IMR-90 (cell line): ENCODE data around the gene RHOH. TPM values are rescaled to one million over a fixed set of nuclear protein-coding genes. Genes with fewer than 3 reads are reported as not detected.

ENCODE experiments used
- ATAC-seq: fragments of 200-7000 bp; cut with Tn5 transposase; 2 replicates; pipeline ENCODE4 v1.9.1; 2020; ENCODE audit warnings: low read depth, mild to moderate bottlenecking, moderate library complexity
- BruUV-seq: library from RNA; stranded (reverse); fragments of 400-500 nt; replicated peaks from 2 replicates; lab custom pipeline; 2021; lab: Mats Ljungman, UMichigan
- CTCF ChIA-PET: fragments of 300-600 bp; formaldehyde crosslinking; extraction: SDS; loops from one replicate; lab custom pipeline; 2021; ENCODE audit warnings: antibody characterized with exemption; lab: Yijun Ruan, JAX
- POLR2A ChIA-PET: fragments of 300-600 bp; sonication (Branson Sonifier 250); formaldehyde crosslinking; loops from one replicate; lab custom pipeline; 2022; ENCODE audit warnings: antibody characterized with exemption; ENCODE audit not compliant: unreplicated experiment; lab: Charles Lee
- DNase-seq: peaks from one replicate; pipeline ENCODE4 v3.0.0; 2013
- H2AFZ ChIP-seq: replicated peaks from 2 replicates; pipeline ENCODE3; 2013; ENCODE audit warnings: low read length, mild to moderate bottlenecking; ENCODE audit not compliant: poor library complexity
- H2AK5ac ChIP-seq: 2 replicates; pipeline ENCODE4 v1.6.1; 2013; ENCODE audit warnings: low read depth, low read length, inconsistent platforms
- H2AK9ac ChIP-seq: replicated peaks from 2 replicates; pipeline ENCODE3; 2013; ENCODE audit warnings: mild to moderate bottlenecking, low read depth, low read length, moderate library complexity; ENCODE audit not compliant: poor library complexity
- H2BK120ac ChIP-seq: 2 replicates; pipeline ENCODE4 v1.6.1; 2013; ENCODE audit warnings: low read depth, low read length, inconsistent platforms
- H2BK15ac ChIP-seq: 3 replicates; pipeline ENCODE4 v1.6.1; 2013; ENCODE audit warnings: low read depth, low read length, inconsistent platforms
- H2BK20ac ChIP-seq: 2 replicates; pipeline ENCODE4 v1.6.1; 2013; ENCODE audit warnings: low read depth, mild to moderate bottlenecking, inconsistent platforms, low read length, moderate library complexity
- H2BK5ac ChIP-seq: 2 replicates; pipeline ENCODE4 v1.6.1; 2013; ENCODE audit warnings: mild to moderate bottlenecking, low read depth, low read length, inconsistent platforms; ENCODE audit not compliant: poor library complexity, severe bottlenecking
- H3K14ac ChIP-seq: replicated peaks from 2 replicates; pipeline ENCODE4 v1.6.1; 2013; ENCODE audit warnings: low read depth, low read length, inconsistent platforms
- H3K18ac ChIP-seq: 2 replicates; pipeline ENCODE4 v1.6.1; 2013; ENCODE audit warnings: low read depth, low read length, control low read depth
- H3K23ac ChIP-seq: 2 replicates; pipeline ENCODE4 v1.6.1; 2013; ENCODE audit warnings: low read depth, low read length, inconsistent platforms
- H3K27ac ChIP-seq: 2 replicates; pipeline ENCODE4 v1.5.1; 2013; ENCODE audit warnings: mild to moderate bottlenecking, control low read depth, low read length; ENCODE audit not compliant: insufficient read depth
- H3K27me3 ChIP-seq: 2 replicates; pipeline ENCODE4 v1.6.1; 2013; ENCODE audit warnings: low read length; ENCODE audit not compliant: control insufficient read depth, insufficient read depth
- H3K36me3 ChIP-seq: 2 replicates; pipeline ENCODE4 v1.6.1; 2013; ENCODE audit warnings: low read length, mixed read lengths; ENCODE audit not compliant: control insufficient read depth, insufficient read depth
- H3K4ac ChIP-seq: 2 replicates; pipeline ENCODE4 v1.6.1; 2013; ENCODE audit warnings: low read depth, low read length, inconsistent platforms
- H3K4me1 ChIP-seq: 2 replicates; pipeline ENCODE4 v1.6.1; 2013; ENCODE audit warnings: low read length, mixed read lengths; ENCODE audit not compliant: control insufficient read depth, insufficient read depth
- H3K4me2 ChIP-seq: 2 replicates; pipeline ENCODE4 v1.6.1; 2013; ENCODE audit warnings: low read depth, mild to moderate bottlenecking, control low read depth, low read length, moderate library complexity
- H3K4me3 ChIP-seq: 2 replicates; pipeline ENCODE4 v1.5.1; 2013; ENCODE audit warnings: low read depth, mild to moderate bottlenecking, control low read depth, low read length, moderate library complexity; ENCODE audit not compliant: insufficient read depth
- H3K56ac ChIP-seq: 2 replicates; pipeline ENCODE4 v1.6.1; 2013; ENCODE audit warnings: low read length, inconsistent platforms; ENCODE audit not compliant: insufficient read depth; ENCODE audit errors: extremely low read depth
- H3K79me1 ChIP-seq, 2 experiments: 2 replicates each; pipeline ENCODE4 v1.6.1; 2013; ENCODE audit warnings: low read length in 2 of 2, inconsistent platforms in 1 of 2, low read depth in 1 of 2
- H3K9ac ChIP-seq: 2 replicates; pipeline ENCODE4 v1.6.1; 2013; ENCODE audit warnings: low read depth, low read length, control low read depth
- H3K9me1 ChIP-seq: 2 replicates; pipeline ENCODE4 v1.6.1; 2013; ENCODE audit warnings: low read length, inconsistent platforms; ENCODE audit not compliant: insufficient read depth
- H3K9me3 ChIP-seq: 2 replicates; pipeline ENCODE4 v1.6.1; 2013; ENCODE audit warnings: low read length; ENCODE audit not compliant: control insufficient read depth, insufficient read depth
- H4K20me1 ChIP-seq: 2 replicates; pipeline ENCODE4 v1.6.1; 2013; ENCODE audit warnings: low read length, inconsistent platforms; ENCODE audit not compliant: insufficient read depth
- H4K5ac ChIP-seq: 2 replicates; pipeline ENCODE4 v1.6.1; 2013; ENCODE audit warnings: mild to moderate bottlenecking, low read depth, low read length, control low read depth
- H4K8ac ChIP-seq, 2 experiments: 2 replicates each; pipeline ENCODE4 v1.6.1; 2013; ENCODE audit warnings: low read depth in 2 of 2, low read length in 2 of 2, control low read depth in 1 of 2, inconsistent platforms in 1 of 2
- H4K91ac ChIP-seq: 2 replicates; pipeline ENCODE4 v1.6.1; 2013; ENCODE audit warnings: low read depth, low read length, inconsistent platforms; ENCODE audit not compliant: insufficient read depth
- CEBPB ChIP-seq: IDR thresholded peaks from 2 replicates; pipeline ENCODE4 v1.6.1; 2012; ENCODE audit warnings: low read depth, low read length, improper control_type of control experiment
- FOS ChIP-seq: fragments of 150-350 bp; IDR thresholded peaks from 2 replicates; pipeline ENCODE4 v1.6.1; 2016; ENCODE audit warnings: low read depth, low read length
- RCOR1 ChIP-seq: IDR thresholded peaks from 2 replicates; pipeline ENCODE4 v1.6.1; 2012; ENCODE audit warnings: mild to moderate bottlenecking, low read length, improper control_type of control experiment; ENCODE audit not compliant: insufficient replicate concordance
- WGBS, 2 experiments: methylation state at CpG; one replicate each; pipeline versions ENCODE4 v1.1.5 to v1.1.7; 2013; ENCODE audit warnings: missing lambda C conversion rate in 2 of 2; ENCODE audit not compliant: insufficient read length in 1 of 2; ENCODE audit errors: extremely low coverage in 2 of 2; 5-methylcytosine and 5-hydroxymethylcytosine counted together
- dilution Hi-C: fragments of 300-500 bp; cut with HindIII; formaldehyde crosslinking; loops from one replicate; pipeline ENCODE4 v1.14.3; 2018; ENCODE audit warnings: low sequenced_read_pairs; ENCODE audit not compliant: unreplicated experiment
- in situ Hi-C: fragments of 300-500 bp; cut with MboI; formaldehyde crosslinking; loops from 3 replicates; pipeline ENCODE4 v1.14.3; 2019; ENCODE audit warnings: low sequenced_read_pairs, inconsistent platforms, mixed read lengths
- intact Hi-C: fragments of 100-400 bp; cut with micrococcal nuclease; formaldehyde crosslinking; loops from 2 replicates; pipeline ENCODE4 v1.10.0; 2022
- polyA plus RNA-seq, 3 experiments: library from polyadenylated mRNA; depleted of rRNA; stranded (reverse); fragments of >200 nt; gene quantifications; 2 replicates each; pipeline ENCODE4 v1.2.3, GENCODE V29; 2012; ENCODE audit warnings: low replicate concordance in 1 of 3
- total RNA-seq: library from RNA; depleted of rRNA; stranded (reverse); fragments of >200 nt; gene quantifications from 2 replicates; pipeline ENCODE4 v1.2.3, GENCODE V29; 2012
- TF ChIP-seq, protein P1 (sequence below): fragments of 150-350 bp; IDR thresholded peaks from 2 replicates; pipeline ENCODE4 v1.6.1; 2016; ENCODE audit warnings: low read depth, mild to moderate bottlenecking, low read length, moderate library complexity, borderline replicate concordance

RHOH gene
- total and polyA plus RNA-seq, 2 of the 4 experiments (the other 2 are of a cell fraction): not detected

DNA sequence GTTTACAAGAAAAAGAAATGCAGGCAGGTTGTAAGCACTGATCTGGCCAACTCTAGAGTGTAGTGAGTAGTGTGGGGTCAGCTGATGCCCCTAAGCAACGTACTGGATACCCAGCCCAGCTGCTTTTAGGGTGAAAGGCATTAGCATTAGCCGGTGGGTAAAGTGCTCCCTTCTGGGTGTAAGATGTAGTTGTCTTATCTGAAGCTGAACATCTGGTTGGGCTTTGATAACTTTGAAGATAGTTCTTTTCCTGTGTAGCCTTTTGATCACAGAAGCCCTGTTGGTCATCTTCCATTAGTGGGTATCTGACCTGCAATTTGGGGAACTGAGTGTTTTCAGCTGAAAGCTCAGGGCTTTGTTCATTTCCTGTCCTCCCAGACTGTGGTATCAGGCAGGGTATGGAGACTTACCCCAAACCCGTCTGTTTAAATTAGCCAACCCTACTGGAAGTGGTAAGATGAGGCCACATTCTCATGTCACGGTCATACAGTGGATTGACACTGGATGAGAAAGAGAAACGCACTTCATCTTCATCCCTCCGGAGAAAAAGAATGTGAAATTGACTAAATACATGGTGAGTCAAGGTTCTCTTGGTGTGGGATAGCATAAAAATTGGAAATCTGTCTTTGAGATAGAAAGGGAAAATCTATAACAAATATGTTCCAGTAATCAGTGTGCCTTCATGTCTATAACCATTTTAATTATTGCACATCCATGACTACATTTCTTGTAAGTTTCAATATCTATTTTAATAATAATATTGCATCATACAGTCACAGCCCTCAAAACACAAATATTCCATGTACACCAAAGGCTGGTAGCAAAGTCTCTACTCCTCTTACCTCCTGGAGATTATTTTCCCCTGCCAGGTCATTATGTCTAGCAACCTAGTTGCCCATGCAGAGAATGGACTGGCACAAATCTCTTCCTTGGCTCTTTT, 8.7 kb downstream of the RHOH start:
- H4K91ac ChIP-seq: no peak overlapping the region
- H3K14ac ChIP-seq: no peak overlapping the region
- H3K9me3 ChIP-seq: no peaks in the 10 kb centered on the region
- H3K23ac ChIP-seq: no peak overlapping the region
- dilution Hi-C loops (no loop called here), intact Hi-C loops (no loop called here), in situ Hi-C loops (no loop called here)
- H3K4me3 ChIP-seq: no peak overlapping the region
- H3K79me1 ChIP-seq: no peaks in the 10 kb centered on the region
- DNase-seq (no peak), ATAC-seq (no peak)
- no peaks in the 10 kb centered on the region; the same call in 1 of the 2 replicates for H3K9me1 ChIP-seq
- no peak overlapping the region for H3K4me2 ChIP-seq
- H2BK120ac ChIP-seq: no peak overlapping the region
- H2BK20ac ChIP-seq: no peak overlapping the region
- no peak overlapping the region for H2AFZ ChIP-seq
- no peak overlapping the region for H3K56ac ChIP-seq
- 56% methylated on average over 2 of the region's 6 CpGs; no CpG with 5 or more reads in 1 of the 2 experiments for WGBS, 2 experiments
- H4K8ac ChIP-seq: no peak overlapping the region
- H3K4me1 ChIP-seq: no peaks in the 10 kb centered on the region
- no peak overlapping the region for H3K4ac ChIP-seq
- no peak overlapping the region for H3K27ac ChIP-seq
- TF ChIP-seq CEBPB (peak; percentile 28; the same call in 1 of the 2 replicates), FOS (no peak), RCOR1 (no peak)
- TF ChIP-seq, protein P1, sequence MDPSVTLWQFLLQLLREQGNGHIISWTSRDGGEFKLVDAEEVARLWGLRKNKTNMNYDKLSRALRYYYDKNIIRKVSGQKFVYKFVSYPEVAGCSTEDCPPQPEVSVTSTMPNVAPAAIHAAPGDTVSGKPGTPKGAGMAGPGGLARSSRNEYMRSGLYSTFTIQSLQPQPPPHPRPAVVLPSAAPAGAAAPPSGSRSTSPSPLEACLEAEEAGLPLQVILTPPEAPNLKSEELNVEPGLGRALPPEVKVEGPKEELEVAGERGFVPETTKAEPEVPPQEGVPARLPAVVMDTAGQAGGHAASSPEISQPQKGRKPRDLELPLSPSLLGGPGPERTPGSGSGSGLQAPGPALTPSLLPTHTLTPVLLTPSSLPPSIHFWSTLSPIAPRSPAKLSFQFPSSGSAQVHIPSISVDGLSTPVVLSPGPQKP: no peak
- CTCF ChIA-PET: no interaction called here
- no peak overlapping the region for H2BK15ac ChIP-seq
- H2BK5ac ChIP-seq: no peak overlapping the region
- H3K9ac ChIP-seq: no peak overlapping the region
- H4K5ac ChIP-seq: no peak overlapping the region
- peaks cover 2% of the 10 kb centered on the region for H3K27me3 ChIP-seq
- no peaks in the 10 kb centered on the region for H3K36me3 ChIP-seq
- H3K18ac ChIP-seq: no peak overlapping the region
- no peak overlapping the region for H2AK5ac ChIP-seq
- no peak overlapping the region for H2AK9ac ChIP-seq
- BruUV-seq: no TSS peak
- POLR2A ChIA-PET: no interaction called here
- no peaks in the 10 kb centered on the region for H4K20me1 ChIP-seq
